HEK293 (cell line): ENCODE results near the gene PSMC2.

ENCODE experiments used
- CTCF ChIA-PET: fragments of 350-600 bp; formaldehyde crosslinking; extraction: SDS; loops from one replicate; lab custom pipeline; 2021; ENCODE audit warnings: antibody characterized with exemption; lab: Yijun Ruan, JAX
- POLR2A ChIA-PET: fragments of 300-600 bp; formaldehyde crosslinking; extraction: SDS; loops from one replicate; lab custom pipeline; 2020; ENCODE audit warnings: antibody characterized with exemption, inconsistent platforms; lab: Yijun Ruan, JAX
- H3K27ac ChIP-seq: fragments of 200-500 bp; sonication (Bioruptor generic); 2 replicates; pipeline ENCODE4 v1.5.1; 2014; ENCODE audit warnings: low read depth, low read length, control low read depth, inconsistent platforms; ENCODE audit errors: extremely low read depth
- H3K36me3 ChIP-seq, 2 experiments: fragments of 200-500 bp in 1 of 2; sonication (Bioruptor generic) in 1 of 2; 1 replicate in 1 of 2; 2 replicates in 1 of 2; pipeline ENCODE4 v1.5.1; 2014 to 2017; ENCODE audit warnings: inconsistent platforms in 2 of 2, low read length in 2 of 2; ENCODE audit not compliant: control insufficient read depth in 2 of 2, insufficient read depth in 1 of 2
- H3K4me1 ChIP-seq: fragments of 200-500 bp; sonication (Bioruptor generic); 2 replicates; pipeline ENCODE4 v1.5.1; 2014; ENCODE audit warnings: mild to moderate bottlenecking, low read length, inconsistent platforms; ENCODE audit not compliant: control insufficient read depth, insufficient read depth
- H3K4me3 ChIP-seq: 2 replicates; pipeline ENCODE4 v1.5.1; 2011; ENCODE audit warnings: low read depth, mild to moderate bottlenecking, control low read depth, low read length, moderate library complexity
- H3K9me3 ChIP-seq: fragments of 200-500 bp; sonication (Bioruptor generic); 2 replicates; pipeline ENCODE4 v1.5.1; 2014; ENCODE audit warnings: low read depth, low read length, inconsistent platforms; ENCODE audit not compliant: control insufficient read depth, insufficient read depth
- KLF9 ChIP-seq: fragments of 450-650 bp; formaldehyde crosslinking; IDR thresholded peaks from 2 replicates; pipeline ENCODE4 v1.5.1; 2016; ENCODE audit warnings: missing biosample characterization, missing genetic modification characterization, low read depth
- OSR2 ChIP-seq: fragments of 450-650 bp; formaldehyde crosslinking; IDR thresholded peaks from 2 replicates; pipeline ENCODE4 v1.5.1; 2016; ENCODE audit warnings: missing biosample characterization, missing genetic modification characterization
- ZBTB44 ChIP-seq: fragments of 450-650 bp; IDR thresholded peaks from 2 replicates; pipeline ENCODE4 v1.5.1; 2018; ENCODE audit warnings: missing biosample characterization, mild to moderate bottlenecking, missing genetic modification characterization
- ZBTB49 ChIP-seq: fragments of 450-650 bp; formaldehyde crosslinking; IDR thresholded peaks from 2 replicates; pipeline ENCODE4 v1.5.1; 2016; ENCODE audit warnings: missing biosample characterization, missing genetic modification characterization, low read depth
- ZFP37 ChIP-seq: fragments of 450-650 bp; formaldehyde crosslinking; IDR thresholded peaks from 2 replicates; pipeline ENCODE4 v1.5.1; 2016; ENCODE audit warnings: missing biosample characterization, missing genetic modification characterization
- ZFP69B ChIP-seq: fragments of 450-650 bp; formaldehyde crosslinking; IDR thresholded peaks from 2 replicates; pipeline ENCODE4 v1.5.1; 2016; ENCODE audit warnings: missing biosample characterization, missing genetic modification characterization
- ZNF138 ChIP-seq: fragments of 450-650 bp; formaldehyde crosslinking; IDR thresholded peaks from 2 replicates; pipeline ENCODE4 v1.5.1; 2016; ENCODE audit warnings: missing biosample characterization, missing genetic modification characterization, borderline replicate concordance
- ZNF140 ChIP-seq: fragments of 450-650 bp; formaldehyde crosslinking; IDR thresholded peaks from 2 replicates; pipeline ENCODE4 v1.5.1; 2016; ENCODE audit warnings: missing biosample characterization, missing genetic modification characterization
- ZNF202 ChIP-seq: fragments of 450-650 bp; formaldehyde crosslinking; IDR thresholded peaks from 2 replicates; pipeline ENCODE4 v1.5.1; 2016; ENCODE audit warnings: missing biosample characterization, missing genetic modification characterization, borderline replicate concordance
- ZNF26 ChIP-seq: fragments of 450-650 bp; formaldehyde crosslinking; IDR thresholded peaks from 2 replicates; pipeline ENCODE4 v1.5.1; 2016; ENCODE audit warnings: missing biosample characterization, missing genetic modification characterization
- ZNF391 ChIP-seq: fragments of 450-650 bp; formaldehyde crosslinking; IDR thresholded peaks from 2 replicates; pipeline ENCODE4 v1.5.1; 2016; ENCODE audit warnings: low read depth, missing biosample characterization, missing genetic modification characterization, borderline replicate concordance
- ZNF423 ChIP-seq: fragments of 450-650 bp; formaldehyde crosslinking; IDR thresholded peaks from 2 replicates; pipeline ENCODE4 v1.5.1; 2016; ENCODE audit warnings: missing biosample characterization, missing genetic modification characterization
- ZNF561 ChIP-seq: fragments of 450-650 bp; IDR thresholded peaks from 2 replicates; pipeline ENCODE4 v1.5.1; 2018; ENCODE audit warnings: missing biosample characterization, missing genetic modification characterization, borderline replicate concordance
- ZNF629 ChIP-seq: fragments of 450-650 bp; formaldehyde crosslinking; IDR thresholded peaks from 2 replicates; pipeline ENCODE4 v1.5.1; 2017; ENCODE audit warnings: missing biosample characterization, missing genetic modification characterization
- ZNF701 ChIP-seq: fragments of 450-650 bp; formaldehyde crosslinking; IDR thresholded peaks from 2 replicates; pipeline ENCODE4 v1.5.1; 2016; ENCODE audit warnings: missing biosample characterization, missing genetic modification characterization
- ZSCAN16 ChIP-seq: fragments of 450-650 bp; formaldehyde crosslinking; IDR thresholded peaks from 2 replicates; pipeline ENCODE4 v1.5.1; 2016; ENCODE audit warnings: missing biosample characterization, missing genetic modification characterization
- TF ChIP-seq, protein P1 (sequence below): fragments of 450-650 bp; formaldehyde crosslinking; IDR thresholded peaks from 2 replicates; pipeline ENCODE4 v1.5.1; 2016; ENCODE audit warnings: missing biosample characterization, missing genetic modification characterization
- TF ChIP-seq, protein P2 (sequence below): fragments of 450-650 bp; formaldehyde crosslinking; IDR thresholded peaks from 2 replicates; pipeline ENCODE4 v1.5.1; 2017; ENCODE audit warnings: missing biosample characterization, missing genetic modification characterization

The PSMC2 gene

GRCh38 chr7:103382032-103382402 is 34.6 kb downstream of the PSMC2 start (continued):
- TF ChIP-seq, protein P1, sequence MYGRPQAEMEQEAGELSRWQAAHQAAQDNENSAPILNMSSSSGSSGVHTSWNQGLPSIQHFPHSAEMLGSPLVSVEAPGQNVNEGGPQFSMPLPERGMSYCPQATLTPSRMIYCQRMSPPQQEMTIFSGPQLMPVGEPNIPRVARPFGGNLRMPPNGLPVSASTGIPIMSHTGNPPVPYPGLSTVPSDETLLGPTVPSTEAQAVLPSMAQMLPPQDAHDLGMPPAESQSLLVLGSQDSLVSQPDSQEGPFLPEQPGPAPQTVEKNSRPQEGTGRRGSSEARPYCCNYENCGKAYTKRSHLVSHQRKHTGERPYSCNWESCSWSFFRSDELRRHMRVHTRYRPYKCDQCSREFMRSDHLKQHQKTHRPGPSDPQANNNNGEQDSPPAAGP: no peak

- ChIA-PET POLR2A (no interaction called here), CTCF (no interaction called here)
- H3K36me3 ChIP-seq: no peaks in the 10 kb centered on the region
- no peaks in the 10 kb centered on the region for H3K9me3 ChIP-seq
- H3K27ac ChIP-seq: no peak overlapping the region
- no peak for TF ChIP-seq ZNF138 (tag by site-specific recombination)
- no peak for TF ChIP-seq ZBTB49
- TF ChIP-seq OSR2 (tag by site-specific recombination): no peak
- TF ChIP-seq KLF9 (tag by site-specific recombination): no peak
- no peak for TF ChIP-seq ZNF391
- TF ChIP-seq ZNF140 (tag by site-specific recombination): no peak
- TF ChIP-seq ZFP37 (tag by site-specific recombination): no peak
- no peak for TF ChIP-seq ZNF423 (tag by site-specific recombination)
- TF ChIP-seq, protein P2, sequence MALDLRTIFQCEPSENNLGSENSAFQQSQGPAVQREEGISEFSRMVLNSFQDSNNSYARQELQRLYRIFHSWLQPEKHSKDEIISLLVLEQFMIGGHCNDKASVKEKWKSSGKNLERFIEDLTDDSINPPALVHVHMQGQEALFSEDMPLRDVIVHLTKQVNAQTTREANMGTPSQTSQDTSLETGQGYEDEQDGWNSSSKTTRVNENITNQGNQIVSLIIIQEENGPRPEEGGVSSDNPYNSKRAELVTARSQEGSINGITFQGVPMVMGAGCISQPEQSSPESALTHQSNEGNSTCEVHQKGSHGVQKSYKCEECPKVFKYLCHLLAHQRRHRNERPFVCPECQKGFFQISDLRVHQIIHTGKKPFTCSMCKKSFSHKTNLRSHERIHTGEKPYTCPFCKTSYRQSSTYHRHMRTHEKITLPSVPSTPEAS (tag by site-specific recombination): no peak
- no peak for TF ChIP-seq ZNF202 (tag by site-specific recombination)
- no peak for TF ChIP-seq ZFP69B (tag by site-specific recombination)
- TF ChIP-seq ZNF561 (tag by site-specific recombination): no peak
- TF ChIP-seq ZNF629 (tag by site-specific recombination): no peak
- TF ChIP-seq ZNF701 (tag by site-specific recombination): no peak
- no peaks in the 10 kb centered on the region for H3K4me1 ChIP-seq
- no peak overlapping the region for H3K4me3 ChIP-seq
Observed at GRCh38 chr7:103387242-103387641, 39.8 kb downstream of the PSMC2 start.

- Histone ChIP-seq H3K27ac (no peak overlapping the region), H3K4me1 (no peaks in the 10 kb centered on the region), H3K36me3 (no peaks in the 10 kb centered on the region), H3K9me3 (no peaks in the 10 kb centered on the region), H3K4me3 (no peak overlapping the region)
- no peak for TF ChIP-seq ZSCAN16 (tag by site-specific recombination)
- TF ChIP-seq ZNF26 (tag by site-specific recombination): no peak
- no peak for TF ChIP-seq ZBTB44 (tag by site-specific recombination)
- ChIA-PET CTCF (interaction anchor here (1.4 kb wide), 1 partner anchor 9 kb away, joined by 4 read pairs; no protein-coding TSS in a partner anchor), POLR2A (no interaction called here)
Observed at GRCh38 chr7:103388469-103389140, 41.2 kb downstream of the PSMC2 start.
